ENCODE results near the gene NPNT. TPM values are rescaled to one million over a fixed set of nuclear protein-coding genes. Genes with fewer than 3 reads are reported as not detected.

The NPNT gene
- total RNA-seq, 1 experiment from 2014 or later = 0.97 TPM

GRCh38 chr4:106002994-106003393 is 107.7 kb downstream of the NPNT start:
- Histone ChIP-seq H3K4me3 (ENCODE audit: insufficient read depth, low read depth, low read length) (no peak overlapping the region), H3K36me3 (replicated peaks; ENCODE audit: control insufficient read depth, insufficient read depth, low read length) (no peaks in the 10 kb centered on the region), H3K27me3 (ENCODE audit: control insufficient read depth, insufficient read depth, low read length) (no peaks in the 10 kb centered on the region)

GRCh38 chr4:106010761-106011160 is 115.5 kb downstream of the NPNT start:
- no peak for DNase-seq
- no peak overlapping the region for H3K4me3 ChIP-seq (ENCODE audit: insufficient read depth, low read depth, low read length)
- H3K36me3 ChIP-seq (replicated peaks; ENCODE audit: control insufficient read depth, insufficient read depth, low read length) = no peaks in the 10 kb centered on the region
- H3K27me3 ChIP-seq (ENCODE audit: control insufficient read depth, insufficient read depth, low read length) = no peaks in the 10 kb centered on the region

More at GRCh38 chr4:106002994-106003393, 107.7 kb downstream of the NPNT start:
- no peak for DNase-seq

GRCh38 chr4:106011387-106011786 is 116.1 kb downstream of the NPNT start:
- DNase-seq = no peak
- Histone ChIP-seq H3K4me3 (ENCODE audit: insufficient read depth, low read depth, low read length) (no peak overlapping the region), H3K36me3 (replicated peaks; ENCODE audit: control insufficient read depth, insufficient read depth, low read length) (no peaks in the 10 kb centered on the region), H3K27me3 (ENCODE audit: control insufficient read depth, insufficient read depth, low read length) (no peaks in the 10 kb centered on the region)

GRCh38 chr4:106017975-106018374 is 122.7 kb downstream of the NPNT start:
- H3K4me3 ChIP-seq (ENCODE audit: insufficient read depth, low read depth, low read length) = no peak overlapping the region
- no peak for DNase-seq
- H3K36me3 ChIP-seq (replicated peaks; ENCODE audit: control insufficient read depth, insufficient read depth, low read length) = no peaks in the 10 kb centered on the region
- no peaks in the 10 kb centered on the region for H3K27me3 ChIP-seq (ENCODE audit: control insufficient read depth, insufficient read depth, low read length)

- H3K36me3 ChIP-seq (replicated peaks; ENCODE audit: control insufficient read depth, insufficient read depth, low read length) = no peaks in the 10 kb centered on the region
- DNase-seq = no peak
- H3K4me3 ChIP-seq (ENCODE audit: insufficient read depth, low read depth, low read length) = no peak overlapping the region
- H3K27me3 ChIP-seq (ENCODE audit: control insufficient read depth, insufficient read depth, low read length) = no peaks in the 10 kb centered on the region
These were observed 124.5 kb downstream of the NPNT start for GRCh38 chr4:106019771-106020170.

Other genes starting within 250 kb of the NPNT start
- 4.7 and 9.1 TPM in 2 replicates for gene INTS12, start 186.8 kb upstream of the NPNT start, total RNA-seq (2014; rRNA removed; shearing (Covaris generic))
- gene GSTCD, start 186.7 kb upstream of the NPNT start, total RNA-seq (2014; rRNA removed; shearing (Covaris generic)) = 25.1 and 36.7 TPM in 2 replicates